Spleen (tissue), 11 donors: ENCODE results near the gene UBE2U. TPM values are rescaled to one million over a fixed set of nuclear protein-coding genes. Genes with fewer than 3 reads are reported as not detected.
A peak's percentile ranks its signal among the peaks of the same experiment; 100 is the strongest.

Experiments
- DNase-seq: peaks from one replicate; pipeline ENCODE4 v3.0.0-alpha.2; 2020
- H3K27ac ChIP-seq, 8 donors: fragments of 200-600 bp; sonication (generic) in 7 of 8; 1 replicate in 4 of 8; 2 replicates in 4 of 8; pipeline versions ENCODE4 v1.5.0 to v1.8.0; 2016 to 2021; ENCODE audit warnings: inconsistent platforms in 4 of 8, mild to moderate bottlenecking in 4 of 8, moderate library complexity in 1 of 8
- H3K27me3 ChIP-seq, 7 donors: fragments of 200-600 bp; sonication (generic) in 6 of 7; replicated peaks in 1 of 7; 1 replicate in 4 of 7; 2 replicates in 3 of 7; pipeline versions ENCODE4 v1.5.0 to v1.8.0; 2016 to 2021; ENCODE audit warnings: inconsistent platforms in 3 of 7, mild to moderate bottlenecking in 1 of 7
- H3K36me3 ChIP-seq, 6 donors: fragments of 200-600 bp; sonication (generic) in 5 of 6; 1 replicate in 4 of 6; 2 replicates in 2 of 6; pipeline versions ENCODE4 v1.5.0 to v1.8.0; 2016 to 2021; ENCODE audit warnings: inconsistent platforms in 2 of 6
- H3K4me1 ChIP-seq, 6 donors: fragments of 200-600 bp; sonication (generic) in 5 of 6; 1 replicate in 3 of 6; 2 replicates in 3 of 6; pipeline versions ENCODE4 v1.5.0 to v1.8.0; 2016 to 2021; ENCODE audit warnings: inconsistent platforms in 3 of 6
- H3K4me3 ChIP-seq, 8 donors: fragments of 200-600 bp; sonication (generic) in 7 of 8; 1 replicate in 4 of 8; 2 replicates in 4 of 8; pipeline versions ENCODE4 v1.5.0 to v1.8.0; 2016 to 2021; ENCODE audit warnings: inconsistent platforms in 4 of 8, mild to moderate bottlenecking in 4 of 8, moderate library complexity in 2 of 8
- H3K9me3 ChIP-seq, 8 donors: fragments of 200-600 bp; sonication (generic) in 7 of 8; 1 replicate in 4 of 8; 2 replicates in 4 of 8; pipeline versions ENCODE4 v1.5.0 to v1.8.0; 2016 to 2021; ENCODE audit warnings: inconsistent platforms in 4 of 8
- CTCF ChIP-seq, 11 experiments: fragments of 200-600 bp in 7 of 11; fragments of 450-650 bp in 4 of 11; sonication (generic) in 4 of 11; IDR thresholded peaks in 8 of 11; conservative IDR thresholded peaks in 3 of 11; 1 replicate in 7 of 11; 2 replicates in 4 of 11; pipeline versions ENCODE4 v1.4.0 to v1.8.0; 2016 to 2021; ENCODE audit warnings: antibody characterized with exemption in 11 of 11, inconsistent platforms in 4 of 11, mild to moderate bottlenecking in 1 of 11
- POLR2A ChIP-seq, 3 donors: fragments of 450-650 bp; IDR thresholded peaks; one replicate each; pipeline ENCODE4 v1.5.1; 2017; ENCODE audit warnings: antibody characterized with exemption in 3 of 3, mild to moderate bottlenecking in 1 of 3
- POLR2AphosphoS5 ChIP-seq, 3 donors: sonication (generic); formaldehyde crosslinking; IDR thresholded peaks; one replicate each; pipeline ENCODE4 v1.5.1; 2017; ENCODE audit warnings: antibody characterized with exemption in 3 of 3
- WGBS, 5 donors: extraction: QIAGEN DNeasy Blood & Tissue Kit in 3 of 5; methylation state at CpG; one replicate each; pipeline versions ENCODE4 v1.1.5 to v1.1.7; 2013 to 2018; 5-methylcytosine and 5-hydroxymethylcytosine counted together
- intact Hi-C: fragments of 100-400 bp; cut with DNase I; formaldehyde crosslinking; loops from one replicate; pipeline ENCODE4 v1.15.0; 2023; ENCODE audit warnings: low total_unique reads
- polyA plus RNA-seq, 3 donors: library from polyadenylated mRNA; stranded (reverse); fragments of 200-250 nt; gene quantifications; one replicate each; pipeline ENCODE4 v1.2.1, GENCODE V29; 2013
- total RNA-seq, 7 donors: library from RNA; depleted of rRNA in 3 of 7; stranded (reverse); fragments of >200 nt in 3 of 7; fragmentation: NEBNext Ultra II Directional in 4 of 7; extraction: Animal tissue kit (Norgen Biotek cat#: 25700) in 4 of 7; gene quantifications; one replicate each; pipeline versions ENCODE4 v1.1.0 to v1.2.1, GENCODE V29; 2016 to 2021
- donor health status: healthy with polysubstance abuse.
- donor health status: DM: no; HTN: no; CAD: no; lungs with moderate emphysema.
- donor health status: DM: no; HTN: no; CAD: no.
- donor health status: Bipolar disorder and iron deficiency.
- donor health status: healthy.
- donor health status: DM: no; HTN: no; CAD: no.
- donor health status: DM: yes; HTN: yes; CAD: no.

The UBE2U gene
- total and polyA plus RNA-seq, 10 donors: not detected

GRCh38 chr1:64241069-64241468 is 37.6 kb downstream of the UBE2U start:
- Histone ChIP-seq H3K36me3 (no peaks in the 10 kb centered on the region), H3K4me3 (no peak overlapping the region), H3K27me3 (peaks cover 0 to 5% (median 0%) of the 10 kb centered on the region in 7 donors), H3K27ac (no peak overlapping the region), H3K4me1 (peaks cover 0 to 26% (median 18%) of the 10 kb centered on the region in 6 donors), H3K9me3 (no peaks in the 10 kb centered on the region)
- DNase-seq: no peak
- intact Hi-C loops: loop anchor here (10.0 kb wide), 1 partner anchor 566 kb away; no protein-coding TSS in a partner anchor
- TF ChIP-seq POLR2AphosphoS5 (IDR thresholded peaks at IDR 0.05) (no peak), CTCF (IDR thresholded peaks at IDR 0.05 in 8 of 11, conservative IDR thresholded peaks at IDR 0.05 in 3 of 11) (no peak), POLR2A (IDR thresholded peaks at IDR 0.05) (no peak)

- Histone ChIP-seq H3K27ac (peak overlapping the region in 1 of 8 donors; percentile 23), H3K27me3 (peaks cover 0 to 17% (median 0%) of the 10 kb centered on the region in 7 donors), H3K4me3 (peak overlapping the region in 1 of 8 donors; percentile 23), H3K36me3 (no peaks in the 10 kb centered on the region), H3K4me1 (peaks cover 0 to 32% (median 18%) of the 10 kb centered on the region in 6 donors), H3K9me3 (no peaks in the 10 kb centered on the region)
- no peak for DNase-seq
- 8 to 34% (median 18%) methylated on average over 6 of the region's 6 CpGs for WGBS, 5 donors
- intact Hi-C loops: loop anchor here (10.0 kb wide), 1 partner anchor 568 kb away; no protein-coding TSS in a partner anchor
- TF ChIP-seq POLR2AphosphoS5 (IDR thresholded peaks at IDR 0.05) (no peak), POLR2A (IDR thresholded peaks at IDR 0.05) (no peak), CTCF (IDR thresholded peaks at IDR 0.05 in 8 of 11, conservative IDR thresholded peaks at IDR 0.05 in 3 of 11) (peak in 7 of 11 experiments; percentile 24 to 65 (median 42))
These were observed 39.7 kb downstream of the UBE2U start for GRCh38 chr1:64242895-64243756.

- TF ChIP-seq CTCF (IDR thresholded peaks at IDR 0.05 in 8 of 11, conservative IDR thresholded peaks at IDR 0.05 in 3 of 11) (no peak), POLR2AphosphoS5 (IDR thresholded peaks at IDR 0.05) (no peak), POLR2A (IDR thresholded peaks at IDR 0.05) (no peak)
- H3K4me1 ChIP-seq: peaks cover 0 to 32% (median 18%) of the 10 kb centered on the region in 6 donors
- peak overlapping the region in 1 of 8 donors; percentile 23 for H3K27ac ChIP-seq
- no peaks in the 10 kb centered on the region for H3K9me3 ChIP-seq
- no peaks in the 10 kb centered on the region for H3K36me3 ChIP-seq
- H3K27me3 ChIP-seq: peaks cover 0 to 19% (median 0%) of the 10 kb centered on the region in 7 donors
- peak overlapping the region in 1 of 8 donors; percentile 23 for H3K4me3 ChIP-seq
- no peak for DNase-seq
- intact Hi-C loops: loop anchor here (10.0 kb wide), 1 partner anchor 569 kb away; no protein-coding TSS in a partner anchor
- WGBS, 5 donors: 37 to 55% (median 43%) methylated on average over 4 of the region's 4 CpGs
These were observed 40.3 kb downstream of the UBE2U start for GRCh38 chr1:64243757-64244080.

GRCh38 chr1:64245495-64245894 is 42.1 kb downstream of the UBE2U start:
- peaks cover 0 to 19% (median 0%) of the 10 kb centered on the region in 7 donors for H3K27me3 ChIP-seq
- H3K36me3 ChIP-seq: no peaks in the 10 kb centered on the region
- no peak for DNase-seq
- no peaks in the 10 kb centered on the region for H3K9me3 ChIP-seq
- H3K4me1 ChIP-seq: peaks cover 0 to 32% (median 18%) of the 10 kb centered on the region in 6 donors
- intact Hi-C loops: loop anchor here (5.0 to 10.0 kb wide), 2 partner anchors 571 to 628 kb away; no protein-coding TSS in a partner anchor
- H3K4me3 ChIP-seq: peak overlapping the region in 1 of 8 donors; percentile 26
- 22 to 30% (median 25%) methylated on average over 9 of the region's 9 CpGs for WGBS, 5 donors
- TF ChIP-seq CTCF (IDR thresholded peaks at IDR 0.05 in 8 of 11, conservative IDR thresholded peaks at IDR 0.05 in 3 of 11) (no peak), POLR2AphosphoS5 (IDR thresholded peaks at IDR 0.05) (no peak), POLR2A (IDR thresholded peaks at IDR 0.05) (no peak)
- no peak overlapping the region for H3K27ac ChIP-seq
